ENCODE results near the gene ADGRV1. TPM values are rescaled to one million over a fixed set of nuclear protein-coding genes. Genes with fewer than 3 reads are reported as not detected.

ADGRV1 gene
- total and polyA plus RNA-seq, 9 of the 15 experiments (the other 6 are each of a cell fraction or from before 2014, with no cell fraction given), result 21.7 to 156 (median 58.2) TPM

- ATAC-seq (no peak), DNase-seq (ENCODE audit: extremely low read depth in 1 of 4, low spot score in 3 of 4) (no peak), FAIRE-seq (no peak)
- Histone ChIP-seq H3K4me3 (no peak overlapping the region), H3K9ac (ENCODE audit: insufficient read depth in 1 of 2, low read depth in 2 of 2, low read length in 2 of 2) (no peak overlapping the region), H3K4me2 (ENCODE audit: insufficient read depth, low read length) (no peak overlapping the region), H3K4me1 (replicated peaks in 1 of 2; ENCODE audit: control insufficient read depth in 2 of 2, insufficient read depth in 2 of 2, low read length in 2 of 2) (no peaks in the 10 kb centered on the region; a peak in 1 of 5 replicates), H3K36me3 (ENCODE audit: control insufficient read depth, insufficient read depth, low read length) (peaks cover 88% of the 10 kb centered on the region), H4K20me1 (replicated peaks; ENCODE audit: control insufficient read depth, insufficient read depth, low read length) (no peaks in the 10 kb centered on the region), H3K27me3 (ENCODE audit: control insufficient read depth in 2 of 2, insufficient read depth in 2 of 2, low read length in 2 of 2) (no peaks in the 10 kb centered on the region), H2AFZ (ENCODE audit: low read depth, low read length) (no peak overlapping the region), H3K79me2 (ENCODE audit: control insufficient read depth, insufficient read depth, low read length) (no peaks in the 10 kb centered on the region), H3K9me3 (replicated peaks; ENCODE audit: control insufficient read depth, insufficient read depth, low read depth, low read length) (no peaks in the 10 kb centered on the region), H3K27ac (ENCODE audit: extremely low read depth, low read depth, low read length) (no peak overlapping the region), H3K9me1 (ENCODE audit: control insufficient read depth, insufficient read depth, low read length) (no peaks in the 10 kb centered on the region)
- no peak for TF ChIP-seq TAL1 (IDR thresholded peaks at IDR 0.05)
- no peak for TF ChIP-seq ZNF830 (CRISPR knock-in tag; IDR thresholded peaks at IDR 0.05)
- no peak for TF ChIP-seq THRA (IDR thresholded peaks at IDR 0.05)
- TF ChIP-seq ZNF197 (CRISPR knock-in tag; IDR thresholded peaks at IDR 0.05; ENCODE audit: low read depth), result no peak
- no peak for TF ChIP-seq GTF2F1 (IDR thresholded peaks at IDR 0.05; ENCODE audit: low read depth, low read length)
- intact Hi-C loops (cut with micrococcal nuclease), result no loop called here
- ChIA-PET CTCF (ENCODE audit: low intra/inter-chr PET ratio) (no interaction called here), POLR2A (no interaction called here)
- 91% methylated on average over 1 of the region's 1 CpG for WGBS (ENCODE audit: insufficient coverage, low coverage, missing lambda C conversion rate)
- BruUV-seq (replicated peaks), result no TSS peak
- in situ Hi-C loops (cut with MboI), result no loop called here
Observed at GRCh38 chr5:90746119-90746518, 187.5 kb downstream of the ADGRV1 start.

GRCh38 chr5:90747175-90747574 lies 188.6 kb downstream of the ADGRV1 start:
- ATAC-seq, result peak; percentile 34; the same call in 2 of the 3 replicates
- no peak overlapping the region for H3K4me2 ChIP-seq (ENCODE audit: insufficient read depth, low read length)
- 64% methylated on average over 3 of the region's 3 CpGs for WGBS (ENCODE audit: insufficient coverage, low coverage, missing lambda C conversion rate)
- H3K9me1 ChIP-seq (ENCODE audit: control insufficient read depth, insufficient read depth, low read length), result no peaks in the 10 kb centered on the region
- H3K9me3 ChIP-seq (replicated peaks; ENCODE audit: control insufficient read depth, insufficient read depth, low read depth, low read length), result no peaks in the 10 kb centered on the region
- TF ChIP-seq POLR2AphosphoS5 (IDR thresholded peaks at IDR 0.05; ENCODE audit: control insufficient read depth, insufficient read depth, low read depth, low read length), result 0 out of 2 replicates have a peak, but pooled peaks have one; percentile 36
- TF ChIP-seq MEIS2 (IDR thresholded peaks at IDR 0.05; ENCODE audit: partially characterized antibody), result peak; percentile 16
- peak; percentile 53 for TF ChIP-seq CBFA2T3 (IDR thresholded peaks at IDR 0.05)
- no peak for TF ChIP-seq CSDE1 (IDR thresholded peaks at IDR 0.05)
- TF ChIP-seq FOSL1 (tag; conservative IDR thresholded peaks at IDR 0.05), result peak; percentile 29; the same call in 1 of the 2 replicates
- TF ChIP-seq SIRT6 (IDR thresholded peaks at IDR 0.05; ENCODE audit: low read depth, low read length), result no peak
- H2AFZ ChIP-seq (ENCODE audit: low read depth, low read length), result no peak overlapping the region
- DNase-seq (ENCODE audit: extremely low read depth in 1 of 4, low spot score in 3 of 4), result peak; percentile 18 to 37 (median 20)
- H3K36me3 ChIP-seq (ENCODE audit: control insufficient read depth, insufficient read depth, low read length), result peaks cover 85% of the 10 kb centered on the region
- ChIA-PET CTCF (ENCODE audit: low intra/inter-chr PET ratio) (no interaction called here), POLR2A (interaction anchor here (0.6 kb wide), 1 partner anchor 25 kb away, joined by 3 read pairs; no protein-coding TSS in a partner anchor)
- no peaks in the 10 kb centered on the region for H3K27me3 ChIP-seq (ENCODE audit: control insufficient read depth in 2 of 2, insufficient read depth in 2 of 2, low read length in 2 of 2)
- in situ Hi-C loops (cut with MboI), result no loop called here
- H3K9ac ChIP-seq (ENCODE audit: insufficient read depth in 1 of 2, low read depth in 2 of 2, low read length in 2 of 2), result no peak overlapping the region
- H3K27ac ChIP-seq (ENCODE audit: extremely low read depth, low read depth, low read length), result no peak overlapping the region
- FAIRE-seq, result no peak
- no TSS peak for BruUV-seq (replicated peaks)
- no peaks in the 10 kb centered on the region for H3K79me2 ChIP-seq (ENCODE audit: control insufficient read depth, insufficient read depth, low read length)
- no peaks in the 10 kb centered on the region for H3K4me1 ChIP-seq (replicated peaks in 1 of 2; ENCODE audit: control insufficient read depth in 2 of 2, insufficient read depth in 2 of 2, low read length in 2 of 2)
- H3K4me3 ChIP-seq, result no peak overlapping the region
- no peaks in the 10 kb centered on the region for H4K20me1 ChIP-seq (replicated peaks; ENCODE audit: control insufficient read depth, insufficient read depth, low read length)
- intact Hi-C loops (cut with micrococcal nuclease), result no loop called here

Data from K562 (cell line).